Tibial nerve (tissue), 3 donors: ENCODE results near the gene PCSK7.

Source experiments
- EP300 ChIP-seq, 2 donors: sonication (generic); formaldehyde crosslinking; IDR thresholded peaks; one replicate each; pipeline ENCODE4 v1.6.1; 2017; ENCODE audit warnings: antibody characterized with exemption in 2 of 2, mild to moderate bottlenecking in 1 of 2
- POLR2A ChIP-seq, 2 donors: fragments of 450-650 bp; IDR thresholded peaks; one replicate each; pipeline ENCODE4 v1.6.1; 2017; ENCODE audit warnings: antibody characterized with exemption in 2 of 2, mild to moderate bottlenecking in 2 of 2, moderate library complexity in 2 of 2

- no peak for TF ChIP-seq POLR2A (IDR thresholded peaks at IDR 0.05)
- TF ChIP-seq EP300 (IDR thresholded peaks at IDR 0.05): no peak
These were observed 1.4 kb downstream of the PCSK7 start for GRCh38 chr11:117230286-117230961.
